GM21786 (cell line): Measurements from ENCODE around the gene SRGAP3.

Experiments used
- ATAC-seq: cut with Tn5 transposase; IDR thresholded peaks from one replicate; pipeline ENCODE4 v1.9.1; 2021; ENCODE audit not compliant: unreplicated experiment

The SRGAP3 gene

DNA sequence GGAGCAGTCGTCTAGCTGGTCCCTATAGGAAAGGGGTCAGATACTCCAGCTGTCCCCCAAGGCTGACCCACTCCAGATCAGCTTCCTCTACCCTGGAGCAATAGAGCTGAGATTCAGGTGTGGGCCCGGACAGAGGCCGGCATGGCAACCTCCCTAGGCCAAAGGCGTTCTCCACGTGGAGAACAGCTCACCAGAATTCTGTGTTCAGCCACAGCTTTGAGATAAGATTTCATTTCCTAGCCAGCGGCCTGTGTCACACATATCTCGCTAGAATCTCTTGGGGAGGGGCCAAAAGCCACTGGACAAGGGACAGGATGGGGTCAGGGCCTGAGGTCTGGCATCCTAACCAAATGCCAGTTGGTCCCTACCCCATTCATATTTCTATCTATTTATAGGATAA is 20.1 kb downstream of the SRGAP3 start:
- no peak for ATAC-seq

DNA sequence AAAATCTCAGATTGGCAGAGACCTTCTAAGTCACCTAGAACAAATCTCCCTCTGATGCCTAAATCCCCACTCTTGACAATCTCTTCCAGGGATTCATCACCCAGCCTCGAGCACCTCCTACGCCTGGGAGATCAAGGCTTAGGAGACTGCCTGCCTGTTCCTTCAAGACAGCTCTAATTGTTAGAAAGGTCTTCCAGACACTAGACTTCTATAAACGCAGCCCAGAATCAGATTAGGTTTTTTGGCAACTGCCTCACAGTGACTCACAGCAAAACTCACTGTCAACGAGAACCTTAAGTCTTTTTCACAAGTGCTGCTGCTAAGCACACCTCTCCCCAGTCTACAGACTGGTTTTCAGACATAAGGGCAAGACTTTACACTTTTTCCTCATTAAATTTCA is 23.1 kb downstream of the SRGAP3 start:
- ATAC-seq: no peak

DNA sequence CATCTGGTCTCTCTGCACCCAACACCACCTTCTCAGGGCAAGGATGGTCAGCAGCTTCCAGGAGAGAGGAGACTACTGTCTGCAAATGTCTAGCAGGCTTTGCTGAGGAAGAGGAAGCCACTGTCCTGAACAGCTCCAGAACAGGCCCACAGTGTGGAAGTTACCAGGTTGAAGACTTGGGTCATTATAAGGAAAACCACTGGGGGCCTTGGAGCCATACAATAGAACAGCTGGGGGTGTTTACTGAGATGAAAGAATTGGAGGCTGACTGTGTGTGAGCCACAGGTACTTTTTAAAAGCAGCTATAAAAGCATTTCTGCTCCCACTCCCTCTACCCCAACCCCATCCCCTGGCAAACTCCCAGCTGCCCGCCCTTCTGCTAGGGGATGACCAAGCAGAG is 24.2 kb downstream of the SRGAP3 start:
- ATAC-seq: peak; percentile 2

DNA sequence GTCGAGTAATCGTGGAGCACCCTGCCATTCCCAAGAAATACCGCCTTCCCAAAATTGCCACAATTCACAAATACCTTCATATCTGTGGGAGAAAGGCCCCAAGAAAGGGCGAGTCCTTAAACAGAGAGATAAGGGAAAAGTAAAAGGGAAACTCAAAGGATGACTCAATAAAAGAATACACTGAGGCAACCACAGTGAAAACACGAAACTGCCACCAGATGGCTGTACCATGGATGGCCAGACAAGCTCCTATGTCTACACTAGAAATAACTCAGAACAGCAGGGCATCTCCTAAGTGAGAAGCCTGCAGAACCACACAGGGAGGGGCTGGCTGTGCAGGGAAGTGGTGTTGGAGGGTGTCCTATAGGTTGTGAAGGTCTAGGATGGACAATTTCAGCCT is 25.0 kb downstream of the SRGAP3 start:
- peak; percentile 96 for ATAC-seq

DNA sequence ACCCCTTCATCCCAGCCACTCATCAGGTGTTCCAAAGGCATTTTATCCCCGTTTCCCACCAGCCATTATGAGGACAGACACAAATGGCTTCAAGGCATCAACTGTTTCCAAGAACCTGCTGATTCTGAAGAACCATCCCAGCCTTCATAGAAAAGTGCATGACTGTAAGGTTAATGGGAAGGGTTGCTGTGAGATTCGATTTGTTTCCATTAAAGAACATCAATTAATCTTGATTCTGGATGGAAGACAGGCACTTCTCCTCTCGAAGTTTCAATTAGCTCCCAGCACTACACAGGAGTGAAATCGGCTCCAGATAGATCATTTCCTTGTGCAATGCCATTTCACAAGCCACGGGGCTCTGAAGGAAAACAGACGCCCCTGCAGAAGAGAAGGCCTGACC is 25.8 kb downstream of the SRGAP3 start:
- ATAC-seq: no peak

DNA sequence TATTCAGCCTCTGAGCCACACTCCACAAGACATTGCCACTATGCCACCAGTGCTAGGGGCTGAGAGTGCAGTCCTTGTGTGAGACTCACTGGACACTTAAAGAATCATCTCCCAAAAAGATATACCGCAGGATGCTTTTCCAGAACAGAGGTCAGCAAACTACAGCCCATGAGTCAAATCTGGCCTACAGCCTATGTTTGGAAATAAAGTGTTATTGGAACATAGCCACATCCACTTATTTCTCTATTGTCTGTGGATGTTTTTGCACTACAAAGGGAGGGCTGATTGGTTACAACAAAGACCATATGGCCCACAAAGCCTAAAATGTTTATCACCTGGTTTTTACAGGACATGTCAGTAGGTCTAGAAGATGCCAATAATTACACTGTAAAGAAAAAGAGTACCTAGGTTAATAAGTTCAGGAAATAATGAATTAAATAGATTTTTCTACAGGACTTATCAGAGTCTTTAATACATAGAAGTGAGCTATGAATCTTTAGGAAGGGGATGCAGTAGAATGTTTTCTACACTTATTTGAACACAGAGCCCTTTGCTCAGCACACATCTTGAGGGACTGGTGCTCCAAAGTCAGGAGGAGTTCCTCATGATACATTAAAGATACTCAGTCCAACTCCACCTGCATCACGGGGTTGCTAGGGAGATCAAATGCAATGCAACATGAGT is 26.3 kb downstream of the SRGAP3 start:
- ATAC-seq: no peak

DNA sequence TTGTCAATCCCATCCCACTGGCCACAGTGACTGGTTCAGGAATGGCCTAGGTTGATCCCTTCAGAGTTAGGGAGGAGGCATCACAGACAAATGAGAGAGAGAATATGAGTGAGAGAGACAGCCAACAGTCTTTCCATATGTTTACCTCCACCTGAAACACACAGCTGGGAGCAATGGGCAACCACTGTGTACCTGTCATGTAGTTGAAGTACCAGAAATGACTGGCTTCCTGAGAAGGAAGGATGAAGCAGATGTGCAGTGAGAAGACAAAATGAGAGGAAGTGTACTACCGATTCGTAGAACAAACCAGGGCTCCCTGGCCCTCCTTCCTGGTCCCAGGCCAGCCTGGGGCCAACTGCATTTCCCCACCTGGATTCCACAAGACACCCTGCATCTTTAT is 27.4 kb downstream of the SRGAP3 start:
- no peak for ATAC-seq

DNA sequence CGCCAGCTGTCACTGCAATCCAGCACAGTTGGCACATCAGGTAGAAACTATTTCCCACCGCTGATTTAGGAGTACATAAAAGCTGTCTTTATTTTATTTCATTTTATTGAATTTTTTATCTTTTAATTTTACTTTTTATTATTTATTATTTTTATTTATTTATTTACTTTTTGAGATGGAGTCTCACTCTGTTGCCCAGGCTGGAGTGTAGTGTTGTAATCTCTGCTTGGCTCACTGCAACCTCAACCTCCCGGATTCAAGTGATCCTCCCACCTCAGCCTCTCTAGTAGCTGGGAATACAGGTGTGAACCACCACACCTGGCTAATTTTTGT is 31.0 kb downstream of the SRGAP3 start:
- no peak for ATAC-seq

DNA sequence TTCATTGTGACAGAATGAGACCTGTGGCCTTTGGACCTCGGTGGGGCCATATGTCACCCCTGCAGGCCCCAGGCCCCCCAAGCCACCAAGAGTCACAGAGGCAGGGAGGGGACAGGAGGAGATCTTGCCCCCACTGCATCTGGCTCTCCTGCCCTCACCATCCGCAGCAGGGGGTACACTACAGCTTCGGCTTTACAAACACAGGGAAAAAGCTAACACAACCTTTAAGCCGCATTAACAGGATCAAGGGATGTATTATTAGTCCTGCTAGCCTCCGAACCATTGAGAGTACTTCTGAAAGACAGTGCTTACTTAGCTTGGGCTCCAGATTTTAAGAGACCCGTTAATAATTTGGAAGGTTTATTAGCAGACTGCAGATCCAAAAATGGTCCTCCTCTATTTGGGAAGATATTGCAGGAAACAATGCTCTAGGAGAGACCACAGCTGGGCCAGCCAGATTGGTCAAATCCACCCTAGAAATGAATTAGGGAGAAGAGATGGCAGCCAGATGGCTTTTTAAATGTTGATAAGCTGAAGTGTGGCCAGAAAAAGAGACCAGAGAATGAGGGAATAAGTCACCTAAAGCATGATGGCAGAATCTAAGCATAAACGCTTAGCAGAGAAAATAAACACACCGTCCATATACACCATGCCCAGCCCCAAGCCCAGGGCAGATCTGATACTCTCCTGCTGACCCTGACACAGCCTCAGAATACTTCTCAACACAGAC is 31.5 kb downstream of the SRGAP3 start:
- no peak for ATAC-seq

DNA sequence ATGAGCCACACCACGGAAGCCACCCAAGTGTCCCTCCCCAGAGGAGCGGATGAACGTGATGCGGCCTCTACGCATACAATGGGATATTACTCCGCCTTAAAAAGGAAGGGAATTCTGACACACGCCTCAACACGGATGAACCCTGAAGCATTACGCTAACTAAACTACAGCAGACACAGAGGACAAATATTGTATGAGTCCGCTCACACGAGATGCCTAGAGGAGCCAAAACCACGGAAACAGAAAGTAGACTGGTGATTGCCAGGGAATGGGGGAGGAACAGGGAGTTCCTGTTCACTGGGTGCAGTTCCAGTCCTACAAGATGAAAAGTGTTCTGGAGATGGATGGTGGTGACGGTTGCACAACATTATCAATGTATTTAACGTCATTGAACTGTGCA is 32.7 kb downstream of the SRGAP3 start:
- ATAC-seq: no peak

DNA sequence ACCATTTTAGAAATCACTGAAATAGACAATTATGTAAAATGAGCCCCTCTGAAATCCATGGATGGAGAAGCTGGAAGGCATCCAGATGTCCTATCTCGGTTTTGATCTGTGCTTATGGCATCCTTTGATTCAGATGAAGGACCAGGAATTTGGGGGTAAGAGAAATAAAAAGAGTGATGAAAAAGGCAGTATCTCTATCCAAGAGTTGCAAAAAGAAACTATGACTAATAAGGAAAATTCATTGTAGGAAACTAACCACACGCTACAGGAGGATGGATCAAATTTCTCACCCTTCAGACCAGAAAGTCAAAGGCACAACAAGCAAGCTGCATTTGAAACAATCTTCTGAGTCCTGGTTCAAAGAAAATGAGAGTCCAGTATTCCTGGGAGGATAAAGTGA is 34.8 kb downstream of the SRGAP3 start:
- ATAC-seq: no peak

DNA sequence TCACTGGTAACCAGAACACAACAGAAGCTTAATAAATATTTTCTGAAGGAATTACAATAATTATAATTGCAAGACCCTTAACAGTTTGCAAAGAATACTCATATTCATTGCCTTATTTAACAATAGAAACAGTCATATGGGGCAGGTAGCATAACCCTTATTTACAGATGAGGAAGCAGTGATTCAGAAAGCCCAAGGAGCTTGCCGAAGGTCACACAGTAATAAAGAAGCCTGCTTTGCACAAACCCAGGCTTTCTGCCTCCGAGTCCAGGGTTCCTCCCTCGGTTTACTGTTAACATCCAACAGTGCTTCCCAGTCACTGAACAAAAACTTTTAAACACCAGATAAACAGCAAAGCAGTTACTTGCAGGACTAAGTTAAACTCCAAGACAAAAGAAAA is 35.3 kb downstream of the SRGAP3 start:
- no peak for ATAC-seq

DNA sequence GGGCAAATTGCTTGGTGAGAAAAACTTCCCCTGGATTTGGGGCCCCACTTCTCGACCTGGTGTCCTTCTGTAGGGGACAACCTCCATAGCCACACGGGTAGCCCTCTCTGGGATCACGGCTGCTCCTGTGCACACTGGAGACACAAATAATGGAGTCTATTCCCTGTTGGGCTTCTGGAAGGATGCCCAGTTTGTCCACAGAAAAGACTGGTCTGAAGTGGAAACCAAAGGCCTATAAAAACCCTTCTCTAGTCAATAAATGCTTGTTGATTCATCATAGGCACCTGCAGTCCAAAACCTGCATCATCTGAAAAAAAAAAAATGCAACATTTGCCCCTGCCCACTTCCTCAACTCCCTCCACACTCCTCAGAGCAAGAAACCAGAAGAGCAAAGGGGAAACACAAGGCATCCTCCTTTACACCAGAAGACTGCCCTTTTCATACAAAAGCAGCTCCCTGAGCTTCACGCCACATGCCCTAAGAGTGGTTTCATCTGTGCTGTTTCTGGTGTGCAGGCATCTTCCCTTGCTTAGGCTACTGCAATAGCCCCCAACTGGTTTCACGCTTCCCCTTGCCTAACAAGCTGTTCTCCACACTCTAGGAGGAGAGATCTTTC is 36.3 kb downstream of the SRGAP3 start:
- no peak for ATAC-seq

DNA sequence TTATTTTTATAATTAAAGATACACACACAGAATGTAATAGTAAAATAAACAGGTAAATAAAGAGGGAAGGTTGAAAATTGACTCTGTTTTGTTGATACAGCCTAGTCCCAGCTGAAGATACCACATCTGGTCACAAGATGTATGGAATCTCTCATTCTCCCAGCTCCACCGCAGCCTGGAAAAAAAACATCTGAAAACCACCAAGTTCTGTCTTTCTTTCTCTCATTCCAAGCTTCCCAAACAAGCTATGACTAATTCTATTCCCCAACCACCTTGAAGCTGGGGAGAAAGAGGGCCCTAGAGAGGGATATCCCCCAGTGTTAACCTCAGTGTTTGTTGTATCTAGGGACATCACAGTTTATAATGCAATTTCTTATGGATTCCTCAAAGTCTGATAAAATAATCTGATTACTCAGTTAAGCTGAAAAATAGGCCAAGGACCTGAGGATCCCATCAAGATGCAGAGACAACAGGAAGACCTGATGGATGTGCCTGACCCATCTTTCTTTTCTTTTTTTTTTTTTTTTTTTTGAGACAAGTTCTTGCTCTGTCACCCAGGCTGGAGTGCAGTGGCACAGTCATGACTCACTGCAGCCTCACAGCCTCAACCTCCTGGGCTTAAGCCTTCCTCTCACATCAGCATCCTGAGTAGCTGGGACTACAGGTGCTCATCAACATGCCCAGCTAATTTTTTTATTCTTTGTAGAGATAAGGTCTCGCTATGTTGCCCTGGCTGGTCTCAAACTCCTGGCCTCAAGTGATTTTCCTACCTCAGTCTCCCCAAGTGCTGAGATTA is 38.1 kb downstream of the SRGAP3 start:
- no peak for ATAC-seq

DNA sequence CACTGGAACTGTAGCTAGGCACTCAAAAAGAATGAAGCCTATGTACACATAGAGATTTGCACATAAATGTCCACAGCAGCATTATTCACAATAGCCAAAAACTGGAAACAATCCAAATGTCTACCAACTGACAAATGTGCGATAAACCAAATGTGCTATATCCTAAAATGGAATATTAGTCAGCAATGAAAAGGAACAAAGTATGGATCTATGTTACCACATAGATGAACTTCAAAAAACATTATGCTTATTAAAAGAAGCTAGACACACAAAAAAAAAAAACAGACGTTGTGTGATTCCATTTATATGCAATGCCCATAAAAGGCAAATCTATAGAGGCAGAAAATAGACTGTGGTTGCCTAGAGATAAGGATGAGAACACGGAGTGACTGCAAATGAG is 39.7 kb downstream of the SRGAP3 start:
- ATAC-seq: no peak

DNA sequence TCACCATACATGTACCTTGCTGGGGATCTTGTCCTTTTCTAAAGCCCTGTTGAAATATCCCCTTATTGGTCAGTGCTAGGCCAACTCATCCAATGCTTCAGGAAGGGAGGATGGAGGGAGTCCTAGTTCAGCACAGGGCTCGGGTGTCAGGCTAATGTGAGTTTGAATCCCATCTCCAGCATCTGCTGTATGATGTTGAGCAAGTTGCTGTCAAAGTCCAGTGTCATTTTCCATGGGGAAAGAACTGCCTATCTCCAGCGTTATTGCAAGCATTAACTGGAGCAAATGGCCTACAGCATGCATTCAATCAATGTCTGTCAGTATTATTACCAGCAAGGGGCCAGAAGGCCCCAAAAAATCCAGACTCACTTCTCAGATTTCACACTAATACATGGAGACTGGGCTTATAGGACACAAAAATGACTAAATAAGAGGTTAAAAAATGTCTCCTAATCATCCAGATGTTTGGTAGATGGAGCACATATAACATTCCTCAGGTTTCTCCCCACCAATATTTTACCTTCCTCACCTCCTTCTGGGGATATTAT is 40.8 kb downstream of the SRGAP3 start:
- ATAC-seq: no peak

DNA sequence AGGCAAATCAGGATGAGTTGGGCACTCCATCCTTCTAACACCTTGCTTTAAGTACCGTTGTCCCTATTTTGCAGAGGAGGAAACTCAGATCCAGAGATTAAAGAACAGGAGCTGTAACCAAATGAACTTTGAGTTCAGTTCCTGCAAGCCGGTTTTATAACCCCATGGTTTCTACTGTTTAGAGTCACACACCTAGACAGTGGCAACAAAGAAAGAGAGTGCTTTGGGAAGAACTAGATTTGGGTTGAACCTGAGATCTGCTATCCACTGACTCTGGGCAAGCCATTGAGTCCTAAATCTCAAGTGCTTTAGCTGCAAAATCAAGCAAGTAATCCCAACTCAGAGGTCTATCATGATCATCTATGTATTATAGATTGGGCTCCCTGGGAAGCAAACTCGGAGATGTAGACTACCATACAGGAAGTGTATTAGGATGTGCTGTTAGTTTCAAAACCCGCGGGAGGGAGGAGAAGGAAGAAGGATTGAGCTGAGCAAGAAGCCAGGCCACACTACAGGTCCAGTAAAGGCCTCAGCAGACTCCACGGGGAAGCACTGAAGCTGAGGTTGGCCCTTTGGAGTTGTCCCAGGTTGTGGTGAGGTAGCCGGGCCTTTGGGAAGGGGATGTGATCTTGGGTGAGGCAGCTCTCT is 42.2 kb downstream of the SRGAP3 start:
- no peak for ATAC-seq

DNA sequence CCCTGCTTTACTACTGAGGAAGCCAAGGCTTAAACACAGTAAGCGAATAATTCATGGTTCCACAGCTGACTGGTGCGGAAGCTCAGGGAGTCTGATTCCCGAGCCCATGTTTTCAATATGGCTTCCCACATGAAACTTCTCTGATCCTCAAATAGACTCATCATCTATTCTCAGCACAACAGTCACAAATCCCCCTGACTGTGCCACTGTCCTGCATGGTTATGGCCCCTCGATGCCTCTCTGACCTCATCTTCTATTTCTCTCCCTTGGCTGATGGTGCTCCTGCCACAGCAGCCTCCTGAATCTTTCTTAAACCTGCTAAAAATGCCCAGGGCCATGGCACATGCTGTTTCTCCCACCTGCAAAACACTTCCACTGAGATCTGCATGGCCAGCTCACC is 43.2 kb downstream of the SRGAP3 start:
- ATAC-seq: no peak

DNA sequence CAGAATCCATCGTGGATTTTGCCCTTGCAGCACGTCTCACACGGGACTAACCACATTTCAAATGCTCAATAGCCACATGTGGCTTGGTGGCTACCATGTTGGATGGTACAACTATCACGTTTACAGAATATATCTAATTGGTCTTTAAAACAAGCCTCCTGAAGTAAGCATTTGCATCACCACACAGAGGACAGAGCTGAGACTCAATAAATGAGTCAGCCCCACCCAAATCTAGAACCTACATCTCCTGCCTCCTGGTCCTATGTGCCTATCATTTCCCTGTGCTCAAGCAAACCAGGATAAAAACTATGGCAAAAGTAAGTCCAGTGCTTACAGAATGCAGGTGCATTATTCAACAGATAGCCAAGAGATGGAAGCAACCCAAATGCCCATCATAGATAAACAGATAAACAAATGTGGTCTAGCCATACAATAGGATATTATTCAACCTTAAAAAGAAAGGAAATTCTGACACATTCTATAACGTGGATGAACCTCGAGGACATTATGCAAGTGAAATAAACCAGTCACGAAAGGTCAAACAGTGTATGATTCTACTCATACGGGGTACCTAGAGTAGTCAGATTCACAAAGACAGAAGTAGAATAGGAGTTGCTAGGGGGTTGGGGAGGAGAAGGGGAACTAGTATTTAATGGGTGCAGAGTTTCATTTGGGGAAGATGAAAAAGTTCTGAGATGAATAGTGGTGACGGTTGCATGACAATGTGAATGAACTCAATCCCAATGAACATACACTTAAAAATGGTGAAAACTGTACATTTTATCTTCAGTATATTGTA is 43.9 kb downstream of the SRGAP3 start:
- ATAC-seq: peak; percentile 74
